GM19467 (cell line): Measurements from ENCODE around the gene PLN.

Experiments
- ATAC-seq: cut with Tn5 transposase; IDR thresholded peaks from one replicate; pipeline ENCODE4 v1.9.1; 2021; ENCODE audit warnings: mild to moderate bottlenecking, moderate library complexity; ENCODE audit not compliant: unreplicated experiment

Gene PLN

DNA sequence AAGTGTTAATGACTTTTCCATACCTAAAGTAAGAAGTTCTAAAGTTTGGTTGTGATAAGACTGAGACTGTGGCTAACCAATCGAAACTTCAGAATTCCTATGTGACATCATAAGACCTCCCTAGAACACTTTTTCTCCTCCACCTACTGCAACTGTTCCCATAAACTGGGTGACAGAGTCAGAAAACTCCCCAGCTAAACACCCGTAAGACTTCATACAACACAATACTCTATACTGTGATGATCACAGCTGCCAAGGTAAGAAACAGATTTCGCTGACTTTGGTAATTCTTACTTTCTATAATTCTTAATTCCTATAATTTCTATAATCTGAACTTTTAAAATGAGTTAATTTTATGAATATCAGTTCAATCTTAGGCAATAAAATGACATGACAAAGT is at the start of gene PLN:
Gene PLN (plus strand): TSS at position 161 of the 400 bp plus-strand sequence. CDS start 10,626 bp downstream, outside the sequence.
- no peak for ATAC-seq

GRCh38 chr6:118500130-118501015 is 47.7 kb upstream of the PLN start:
- ATAC-seq = no peak

DNA sequence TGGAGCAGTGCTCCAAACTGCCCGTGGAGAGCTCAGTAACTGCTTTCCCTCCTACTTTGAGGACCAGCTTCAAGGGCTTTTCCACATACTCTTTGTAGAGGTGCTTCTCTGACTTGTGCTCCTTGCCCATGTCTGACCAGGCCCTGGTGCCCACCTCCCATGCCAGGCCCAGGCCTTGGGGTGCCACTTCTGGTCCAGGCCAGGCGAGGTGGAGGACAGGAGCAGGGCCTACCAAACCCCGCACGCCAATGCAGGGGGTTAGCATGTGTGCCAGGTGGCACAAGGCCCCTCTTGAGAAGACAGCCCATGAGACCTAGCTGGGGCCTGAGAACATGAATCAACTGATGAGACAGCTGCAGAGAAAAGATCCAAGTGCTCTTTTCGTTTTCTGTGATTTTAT is 47.0 kb upstream of the PLN start:
- ATAC-seq = no peak

DNA sequence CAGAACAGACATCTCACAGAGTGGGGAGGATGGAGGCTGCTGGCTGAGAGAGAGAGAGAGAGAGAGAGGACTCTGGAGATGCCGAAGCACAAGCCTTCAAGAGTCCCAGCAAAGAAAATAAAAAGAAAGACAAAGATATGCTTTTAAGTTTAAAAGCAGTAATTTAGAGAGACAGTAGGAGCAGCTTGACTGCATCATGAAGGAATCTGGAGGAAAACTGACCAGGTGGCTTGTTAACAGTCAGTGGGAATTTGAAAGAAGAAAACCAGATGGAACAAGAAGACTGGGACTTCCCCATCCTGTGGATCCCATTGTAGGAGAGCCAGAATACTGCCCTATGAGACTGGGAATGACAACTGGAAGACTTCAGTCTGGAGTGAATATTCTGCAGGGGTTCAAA is 46.3 kb upstream of the PLN start:
- no peak for ATAC-seq

GRCh38 chr6:118502169-118502568 is 45.9 kb upstream of the PLN start:
- no peak for ATAC-seq

DNA sequence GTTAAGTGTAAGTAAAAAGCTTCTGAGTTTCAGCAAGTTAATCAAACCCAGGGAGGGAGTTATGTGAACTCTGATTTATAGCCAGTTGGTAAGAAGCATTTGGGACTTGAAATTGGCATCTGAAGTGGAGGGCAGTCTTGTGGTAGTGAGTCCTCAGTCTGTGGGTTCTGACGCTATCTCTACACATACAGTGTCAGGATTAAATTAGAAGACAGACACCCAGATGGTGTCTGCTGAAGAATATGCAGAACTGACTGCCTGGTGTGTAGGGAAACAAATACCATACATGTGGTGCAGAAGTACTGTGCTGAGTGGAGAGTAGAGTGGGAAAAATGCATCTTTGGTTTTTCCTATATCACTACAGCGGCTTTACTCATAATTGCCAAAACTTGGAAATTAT is 43.5 kb upstream of the PLN start:
- no peak for ATAC-seq

DNA sequence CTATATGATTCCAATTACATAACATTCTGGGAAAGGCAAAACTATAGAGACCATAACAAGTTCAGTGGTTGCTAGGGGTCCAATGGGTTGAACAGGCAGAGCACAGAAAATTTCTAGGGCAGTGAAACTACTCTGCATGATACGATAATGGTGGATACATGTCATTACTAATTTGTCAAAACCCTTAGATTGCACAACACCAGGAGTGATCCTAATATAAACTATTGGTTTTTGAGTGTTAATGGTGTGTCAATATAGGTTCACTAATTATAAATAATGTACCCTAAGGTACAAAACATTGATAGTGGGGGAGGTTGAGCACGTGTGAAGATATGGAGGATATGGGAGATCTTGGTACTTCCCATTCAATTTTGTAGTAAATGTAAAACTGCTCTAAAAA is 42.4 kb upstream of the PLN start:
- ATAC-seq = no peak

GRCh38 chr6:118506071-118506638 is 41.9 kb upstream of the PLN start:
- no peak for ATAC-seq

GRCh38 chr6:118507636-118508035 is 40.5 kb upstream of the PLN start:
- no peak for ATAC-seq

DNA sequence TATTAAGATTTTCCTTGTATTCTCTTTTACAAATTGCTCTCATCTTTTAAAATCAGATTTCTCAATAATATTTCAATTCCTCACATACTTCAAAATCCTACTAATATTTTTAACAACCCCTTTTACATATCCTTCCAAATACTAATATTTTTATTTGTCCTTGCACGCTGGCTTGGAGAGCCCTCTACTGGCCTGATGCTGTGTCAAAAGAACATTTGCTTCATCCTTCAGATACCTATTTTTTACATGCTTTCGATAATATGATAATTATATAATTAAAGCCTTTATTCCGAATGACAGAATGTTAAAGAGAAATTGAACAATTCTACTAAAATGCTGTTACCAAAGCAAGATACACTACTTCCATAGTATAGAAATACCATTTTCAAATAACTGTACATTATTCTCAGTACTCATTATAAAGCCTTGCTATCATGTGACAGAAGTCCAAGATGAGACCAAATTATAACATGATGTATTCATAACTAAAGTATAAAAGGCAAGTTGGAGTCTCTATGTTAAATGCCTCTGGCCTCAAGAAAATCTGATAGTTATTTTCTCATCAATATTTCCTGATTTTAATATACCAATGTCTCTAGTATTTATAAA is 39.0 kb upstream of the PLN start:
- no peak for ATAC-seq

- no peak for ATAC-seq
Measured at GRCh38 chr6:118511930-118512715, 36.0 kb upstream of the PLN start.

DNA sequence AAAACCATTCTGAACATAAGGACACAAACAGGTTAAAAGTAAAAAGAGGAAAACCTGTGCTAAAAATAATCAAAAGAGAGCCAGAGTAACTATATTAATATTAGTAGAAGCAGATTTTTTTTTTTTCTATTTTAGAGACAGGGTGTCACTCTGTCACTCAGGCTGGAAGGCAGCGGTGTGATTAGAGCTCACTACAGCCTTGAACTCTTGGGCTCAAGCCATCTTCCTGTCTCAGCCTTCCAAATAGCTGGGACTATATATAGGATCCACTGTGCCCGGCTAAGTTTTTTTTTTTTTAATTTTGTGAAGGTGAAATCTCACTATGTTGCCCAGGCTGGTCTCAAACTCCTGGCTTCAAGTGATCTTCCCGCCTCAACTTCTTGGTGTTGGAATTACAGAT is 33.4 kb upstream of the PLN start:
- ATAC-seq = no peak

- no peak for ATAC-seq
Measured at GRCh38 chr6:118522422-118522821, 25.7 kb upstream of the PLN start.

DNA sequence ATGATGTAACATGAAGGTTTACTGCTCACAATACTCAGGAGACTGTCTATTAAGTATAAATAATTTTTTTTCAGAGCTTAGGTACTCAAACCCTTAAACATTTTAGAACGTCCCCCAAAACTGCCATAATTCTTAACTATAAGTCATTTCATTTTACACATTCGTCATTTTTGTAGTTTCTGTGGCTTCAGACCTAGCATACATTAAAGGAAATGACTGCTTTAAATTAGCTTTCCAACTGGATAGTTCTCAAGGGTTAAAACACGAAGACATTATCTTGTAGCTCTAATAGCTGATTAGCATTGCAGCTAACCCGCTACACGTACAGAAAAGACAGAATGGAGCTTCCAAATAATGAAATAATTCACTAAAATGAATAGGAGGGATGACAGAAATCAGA is 24.9 kb upstream of the PLN start:
- ATAC-seq = no peak

- no peak for ATAC-seq
Measured at GRCh38 chr6:118524686-118525085, 23.4 kb upstream of the PLN start.

DNA sequence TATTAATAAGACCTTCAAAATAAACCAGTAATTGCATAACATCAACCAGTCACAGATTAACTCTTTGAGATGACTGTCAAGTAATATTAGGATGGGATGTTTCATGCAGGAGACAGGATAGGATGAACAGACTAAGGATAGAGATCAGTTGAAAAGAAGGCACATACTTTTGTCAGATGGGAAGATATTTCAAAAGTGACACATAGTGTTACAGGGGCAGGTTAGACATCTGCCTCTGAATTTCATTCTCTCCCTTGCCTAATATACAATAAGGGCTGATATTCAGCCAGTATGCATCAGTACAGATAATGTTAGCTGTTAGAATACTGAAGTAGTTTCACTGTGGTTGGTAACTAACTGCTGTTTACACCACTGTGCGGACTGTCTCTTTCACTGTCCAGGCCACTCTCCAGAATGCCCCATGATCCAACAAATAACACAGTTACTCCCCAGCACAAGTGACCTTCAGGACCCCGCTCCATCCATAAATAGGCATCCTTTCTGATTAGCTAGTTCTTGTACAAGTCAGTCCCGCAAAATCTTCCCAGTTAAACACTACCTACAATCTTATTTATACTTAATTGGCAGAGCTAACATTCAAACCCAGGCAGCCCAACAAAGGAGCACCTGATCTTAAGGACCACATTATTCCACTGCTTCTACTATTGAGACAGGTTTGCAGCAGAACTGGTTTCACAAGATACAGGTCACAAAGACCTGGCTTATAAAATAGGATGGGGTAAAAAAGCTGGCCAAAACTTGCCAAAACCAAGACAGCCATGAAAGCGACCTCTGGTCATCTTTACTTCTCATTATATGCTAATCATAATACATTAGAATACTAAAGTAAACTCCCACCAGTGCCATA is 21.9 kb upstream of the PLN start:
- ATAC-seq = no peak

DNA sequence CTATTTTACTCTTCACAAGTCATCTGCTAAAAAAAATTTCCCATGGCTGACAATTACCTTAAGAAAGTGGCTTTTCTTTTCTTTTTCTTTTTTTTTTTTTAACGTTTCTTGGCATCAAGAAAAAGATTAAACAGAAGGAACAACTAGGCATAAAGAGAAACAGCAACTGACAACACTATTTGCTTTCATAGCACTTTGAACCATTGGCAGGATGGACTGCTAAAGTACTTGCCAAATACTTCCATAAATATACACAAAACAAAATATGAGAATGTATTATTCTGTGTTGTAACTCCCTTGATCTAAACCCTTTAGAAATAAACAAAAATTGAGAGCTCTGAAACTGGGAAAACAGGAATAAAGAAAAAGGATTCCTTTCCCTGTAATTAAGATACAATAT is 20.0 kb upstream of the PLN start:
- ATAC-seq = no peak

- no peak for ATAC-seq
Measured at GRCh38 chr6:118529756-118530155, 18.3 kb upstream of the PLN start.

- ATAC-seq = no peak
Measured at GRCh38 chr6:118530942-118531341, 17.2 kb upstream of the PLN start.

- no peak for ATAC-seq
Measured at GRCh38 chr6:118535176-118535844, 12.8 kb upstream of the PLN start.
